Duodenal mucosa (tissue), 2 donors: ENCODE data around the gene PPP1R1C.

ENCODE experiments used
- H3K27ac ChIP-seq: one replicate; pipeline ENCODE4 v1.7.0; 2013; ENCODE audit warnings: low read depth, low read length
- H3K27me3 ChIP-seq, 2 donors: one replicate each; pipeline ENCODE4 v1.7.0; 2013; ENCODE audit warnings: low read length in 2 of 2, control low read depth in 1 of 2; ENCODE audit not compliant: insufficient read depth in 2 of 2, control insufficient read depth in 1 of 2
- H3K36me3 ChIP-seq, 2 donors: one replicate each; pipeline ENCODE4 v1.7.0; 2013; ENCODE audit warnings: low read length in 2 of 2, control low read depth in 1 of 2; ENCODE audit not compliant: insufficient read depth in 2 of 2, control insufficient read depth in 1 of 2
- H3K4me1 ChIP-seq, 2 donors: one replicate each; pipeline ENCODE4 v1.7.0; 2013; ENCODE audit warnings: low read length in 2 of 2, control low read depth in 1 of 2; ENCODE audit not compliant: insufficient read depth in 2 of 2, control insufficient read depth in 1 of 2
- H3K4me3 ChIP-seq, 2 donors: one replicate each; pipeline ENCODE4 v1.7.0; 2013; ENCODE audit warnings: low read length in 2 of 2, low read depth in 1 of 2
- H3K9ac ChIP-seq, 2 donors: one replicate each; pipeline ENCODE4 v1.7.0; 2013; ENCODE audit warnings: low read length in 2 of 2, low read depth in 1 of 2
- H3K9me3 ChIP-seq, 2 donors: one replicate each; pipeline ENCODE4 v1.7.0; 2013; ENCODE audit warnings: low read length in 2 of 2, control low read depth in 1 of 2; ENCODE audit not compliant: control insufficient read depth in 1 of 2

The PPP1R1C gene

GRCh38 chr2:181988154-181988924 is 2.7 kb downstream of the PPP1R1C start:
- H3K9ac ChIP-seq = no peak overlapping the region
- H3K36me3 ChIP-seq = no peaks in the 10 kb centered on the region
- no peaks in the 10 kb centered on the region for H3K9me3 ChIP-seq
- no peaks in the 10 kb centered on the region for H3K27me3 ChIP-seq
- no peak overlapping the region for H3K27ac ChIP-seq
- H3K4me3 ChIP-seq = no peak overlapping the region
- H3K4me1 ChIP-seq = peaks cover 0 to 10% of the 10 kb centered on the region in 2 donors

GRCh38 chr2:181989099-181989498 is 3.4 kb downstream of the PPP1R1C start:
- no peak overlapping the region for H3K4me3 ChIP-seq
- no peaks in the 10 kb centered on the region for H3K36me3 ChIP-seq
- no peaks in the 10 kb centered on the region for H3K27me3 ChIP-seq
- H3K4me1 ChIP-seq = peaks cover 0 to 10% of the 10 kb centered on the region in 2 donors
- H3K9ac ChIP-seq = no peak overlapping the region
- H3K27ac ChIP-seq = no peak overlapping the region
- H3K9me3 ChIP-seq = no peaks in the 10 kb centered on the region

- peaks cover 0 to 10% of the 10 kb centered on the region in 2 donors for H3K4me1 ChIP-seq
- no peaks in the 10 kb centered on the region for H3K27me3 ChIP-seq
- no peak overlapping the region for H3K9ac ChIP-seq
- H3K27ac ChIP-seq = no peak overlapping the region
- no peaks in the 10 kb centered on the region for H3K9me3 ChIP-seq
- no peak overlapping the region for H3K4me3 ChIP-seq
- H3K36me3 ChIP-seq = no peaks in the 10 kb centered on the region
Measured at GRCh38 chr2:181991171-181991885, 5.7 kb downstream of the PPP1R1C start.

GRCh38 chr2:181992776-181993175 is 7.1 kb downstream of the PPP1R1C start:
- Histone ChIP-seq H3K9me3 (no peaks in the 10 kb centered on the region), H3K4me3 (no peak overlapping the region), H3K27me3 (no peaks in the 10 kb centered on the region)

GRCh38 chr2:181995289-181995688 is 9.6 kb downstream of the PPP1R1C start:
- H3K9ac ChIP-seq = no peak overlapping the region
- H3K27ac ChIP-seq = no peak overlapping the region
- H3K27me3 ChIP-seq = no peaks in the 10 kb centered on the region
- H3K4me3 ChIP-seq = no peak overlapping the region
- H3K36me3 ChIP-seq = no peaks in the 10 kb centered on the region
- no peaks in the 10 kb centered on the region for H3K9me3 ChIP-seq
- H3K4me1 ChIP-seq = peaks cover 0 to 10% of the 10 kb centered on the region in 2 donors

More at GRCh38 chr2:181992776-181993175, 7.1 kb downstream of the PPP1R1C start:
- H3K4me1 ChIP-seq = peaks cover 0 to 10% of the 10 kb centered on the region in 2 donors
- no peaks in the 10 kb centered on the region for H3K36me3 ChIP-seq
- no peak overlapping the region for H3K27ac ChIP-seq
- H3K9ac ChIP-seq = no peak overlapping the region

- Histone ChIP-seq H3K36me3 (no peaks in the 10 kb centered on the region), H3K9me3 (no peaks in the 10 kb centered on the region)
Measured at GRCh38 chr2:181998041-181998835, 12.6 kb downstream of the PPP1R1C start.

GRCh38 chr2:181998891-181999654 is 13.4 kb downstream of the PPP1R1C start:
- Histone ChIP-seq H3K27me3 (no peaks in the 10 kb centered on the region), H3K27ac (no peak overlapping the region), H3K9ac (no peak overlapping the region), H3K36me3 (no peaks in the 10 kb centered on the region), H3K4me3 (no peak overlapping the region), H3K9me3 (no peaks in the 10 kb centered on the region), H3K4me1 (no peaks in the 10 kb centered on the region)

More at GRCh38 chr2:181998041-181998835, 12.6 kb downstream of the PPP1R1C start:
- H3K9ac ChIP-seq = no peak overlapping the region
- H3K27ac ChIP-seq = no peak overlapping the region
- H3K4me1 ChIP-seq = no peaks in the 10 kb centered on the region
- no peak overlapping the region for H3K4me3 ChIP-seq
- H3K27me3 ChIP-seq = no peaks in the 10 kb centered on the region

GRCh38 chr2:181999911-182000310 is 14.3 kb downstream of the PPP1R1C start:
- Histone ChIP-seq H3K9ac (no peak overlapping the region), H3K4me1 (no peaks in the 10 kb centered on the region)

GRCh38 chr2:182004945-182005520 is 19.4 kb downstream of the PPP1R1C start:
- Histone ChIP-seq H3K27ac (no peak overlapping the region), H3K4me3 (no peak overlapping the region), H3K9ac (no peak overlapping the region), H3K4me1 (no peaks in the 10 kb centered on the region), H3K9me3 (no peaks in the 10 kb centered on the region), H3K27me3 (no peaks in the 10 kb centered on the region), H3K36me3 (no peaks in the 10 kb centered on the region)

More at GRCh38 chr2:181999911-182000310, 14.3 kb downstream of the PPP1R1C start:
- Histone ChIP-seq H3K9me3 (no peaks in the 10 kb centered on the region), H3K27ac (no peak overlapping the region), H3K27me3 (no peaks in the 10 kb centered on the region), H3K36me3 (no peaks in the 10 kb centered on the region), H3K4me3 (no peak overlapping the region)
